Measurements from ENCODE around the gene LIM2. TPM values are rescaled to one million over a fixed set of nuclear protein-coding genes. Genes with fewer than 3 reads are reported as not detected.

LIM2 gene
- total and polyA plus RNA-seq, 2 donors (not counting 1 experiment from before 2014, with no cell fraction given), result not detected

GRCh38 chr19:51380379-51380778, 7.4 kb downstream of the LIM2 start:
- intact Hi-C loops (cut with micrococcal nuclease), result no loop called here
- Histone ChIP-seq H3K9ac (ENCODE audit: low read length) (no peak overlapping the region), H4K20me1 (ENCODE audit: control insufficient read depth, insufficient read depth, low read length, poor library complexity, severe bottlenecking) (no peaks in the 10 kb centered on the region), H3K27me3 (replicated peaks in 1 of 4; ENCODE audit: control extremely low read depth in 1 of 4, control insufficient read depth in 3 of 4, insufficient read depth in 4 of 4, low read length in 3 of 4) (no peaks in the 10 kb centered on the region), H3K4me3 (ENCODE audit: control extremely low read depth in 1 of 5, extremely low read depth in 1 of 5, insufficient read depth in 1 of 5, low read depth in 2 of 5, low read length in 4 of 5) (no peak overlapping the region), H3K4me1 (ENCODE audit: control insufficient read depth in 2 of 2, insufficient read depth in 2 of 2, low read length in 2 of 2) (no peaks in the 10 kb centered on the region), H2AFZ (ENCODE audit: insufficient read depth, low read depth, low read length, poor library complexity, severe bottlenecking) (no peak overlapping the region), H3K27ac (ENCODE audit: low read length in 2 of 2) (no peak overlapping the region), H3K4me2 (replicated peaks; ENCODE audit: low read depth, low read length, poor library complexity, severe bottlenecking) (no peak overlapping the region), H3K79me2 (ENCODE audit: control insufficient read depth, insufficient read depth, low read length) (no peaks in the 10 kb centered on the region), H3K9me3 (ENCODE audit: control extremely low read depth in 1 of 3, control insufficient read depth in 2 of 3, insufficient read depth in 1 of 3, low read length in 2 of 3) (peaks cover 0 to 12% (median 3%) of the 10 kb centered on the region in 3 donors), H3K36me3 (replicated peaks in 1 of 2; ENCODE audit: control extremely low read depth in 1 of 2, control insufficient read depth in 1 of 2, extremely low read depth in 1 of 2, insufficient read depth in 2 of 2, low read length in 1 of 2) (no peaks in the 10 kb centered on the region)
- H3K27me3 Mint-ChIP-seq, result no peaks in the 10 kb centered on the region
- no peak overlapping the region for H3K4me3 Mint-ChIP-seq
- no peak for ATAC-seq (ENCODE audit: low read depth)
- ChIA-PET CTCF (no interaction called here), POLR2A (no interaction called here)
- no peak overlapping the region for H3K27ac Mint-ChIP-seq
- no peak for DNase-seq
- 97% methylated on average over 8 of the region's 9 CpGs for WGBS (ENCODE audit: insufficient coverage)
- no peak for TF ChIP-seq EZH2 (IDR thresholded peaks at IDR 0.05; ENCODE audit: borderline replicate concordance, insufficient read depth, low read depth, low read length, poor library complexity, severe bottlenecking)
- TF ChIP-seq, protein P1, sequence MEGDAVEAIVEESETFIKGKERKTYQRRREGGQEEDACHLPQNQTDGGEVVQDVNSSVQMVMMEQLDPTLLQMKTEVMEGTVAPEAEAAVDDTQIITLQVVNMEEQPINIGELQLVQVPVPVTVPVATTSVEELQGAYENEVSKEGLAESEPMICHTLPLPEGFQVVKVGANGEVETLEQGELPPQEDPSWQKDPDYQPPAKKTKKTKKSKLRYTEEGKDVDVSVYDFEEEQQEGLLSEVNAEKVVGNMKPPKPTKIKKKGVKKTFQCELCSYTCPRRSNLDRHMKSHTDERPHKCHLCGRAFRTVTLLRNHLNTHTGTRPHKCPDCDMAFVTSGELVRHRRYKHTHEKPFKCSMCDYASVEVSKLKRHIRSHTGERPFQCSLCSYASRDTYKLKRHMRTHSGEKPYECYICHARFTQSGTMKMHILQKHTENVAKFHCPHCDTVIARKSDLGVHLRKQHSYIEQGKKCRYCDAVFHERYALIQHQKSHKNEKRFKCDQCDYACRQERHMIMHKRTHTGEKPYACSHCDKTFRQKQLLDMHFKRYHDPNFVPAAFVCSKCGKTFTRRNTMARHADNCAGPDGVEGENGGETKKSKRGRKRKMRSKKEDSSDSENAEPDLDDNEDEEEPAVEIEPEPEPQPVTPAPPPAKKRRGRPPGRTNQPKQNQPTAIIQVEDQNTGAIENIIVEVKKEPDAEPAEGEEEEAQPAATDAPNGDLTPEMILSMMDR (IDR thresholded peaks at IDR 0.05), result no peak
- no peaks in the 10 kb centered on the region for H3K9me3 Mint-ChIP-seq (ENCODE audit: insufficient read depth)
- peaks cover under 1% of the 10 kb centered on the region for H3K4me1 Mint-ChIP-seq

DNA sequence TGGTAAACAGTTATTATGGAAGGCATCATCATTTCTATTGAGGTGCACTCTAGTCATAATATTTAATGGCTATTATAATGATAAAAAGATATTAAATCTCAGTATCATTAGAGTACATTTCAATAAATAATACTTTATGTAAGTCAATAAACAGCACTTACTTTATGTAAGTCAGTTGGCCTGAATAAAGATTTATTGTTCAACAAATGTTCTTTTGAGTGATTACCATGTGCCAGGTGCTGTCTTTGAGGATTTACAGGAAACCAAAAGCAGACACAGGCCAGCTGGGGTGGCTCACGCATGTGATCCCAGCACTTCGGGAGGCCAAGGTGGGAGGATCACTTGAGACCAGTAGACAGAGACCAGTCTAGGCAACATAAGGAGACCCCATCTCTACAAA, 10.4 kb downstream of the LIM2 start:
- CTCF ChIA-PET, result interaction anchor here (0.6 kb wide), 1 partner anchor 45 kb away, joined by 3 read pairs; no protein-coding TSS in a partner anchor
- H3K9me3 ChIP-seq (ENCODE audit: control extremely low read depth in 1 of 3, control insufficient read depth in 2 of 3, insufficient read depth in 1 of 3, low read length in 2 of 3), result peaks cover 0 to 12% (median 3%) of the 10 kb centered on the region in 3 donors
- H2AFZ ChIP-seq (ENCODE audit: insufficient read depth, low read depth, low read length, poor library complexity, severe bottlenecking), result no peak overlapping the region
- intact Hi-C loops (cut with micrococcal nuclease), result no loop called here
- H3K4me3 ChIP-seq (ENCODE audit: control extremely low read depth in 1 of 5, extremely low read depth in 1 of 5, insufficient read depth in 1 of 5, low read depth in 2 of 5, low read length in 4 of 5), result no peak overlapping the region
- no peaks in the 10 kb centered on the region for H3K9me3 Mint-ChIP-seq (ENCODE audit: insufficient read depth)
- no peak overlapping the region for H3K27ac ChIP-seq (ENCODE audit: low read length in 2 of 2)
- no peaks in the 10 kb centered on the region for H4K20me1 ChIP-seq (ENCODE audit: control insufficient read depth, insufficient read depth, low read length, poor library complexity, severe bottlenecking)
- no peaks in the 10 kb centered on the region for H3K79me2 ChIP-seq (ENCODE audit: control insufficient read depth, insufficient read depth, low read length)
- H3K4me1 ChIP-seq (ENCODE audit: control insufficient read depth in 2 of 2, insufficient read depth in 2 of 2, low read length in 2 of 2), result peaks cover 0 to 3% of the 10 kb centered on the region in 2 donors
- no peak for DNase-seq
- no peak overlapping the region for H3K27ac Mint-ChIP-seq
- POLR2A ChIA-PET, result no interaction called here
- no peaks in the 10 kb centered on the region for H3K27me3 ChIP-seq (replicated peaks in 1 of 4; ENCODE audit: control extremely low read depth in 1 of 4, control insufficient read depth in 3 of 4, insufficient read depth in 4 of 4, low read length in 3 of 4)
- TF ChIP-seq EZH2 (IDR thresholded peaks at IDR 0.05; ENCODE audit: borderline replicate concordance, insufficient read depth, low read depth, low read length, poor library complexity, severe bottlenecking), result no peak
- H3K27me3 Mint-ChIP-seq, result no peaks in the 10 kb centered on the region
- H3K9ac ChIP-seq (ENCODE audit: low read length), result no peak overlapping the region
- no peak for ATAC-seq (ENCODE audit: low read depth)
- H3K4me2 ChIP-seq (replicated peaks; ENCODE audit: low read depth, low read length, poor library complexity, severe bottlenecking), result no peak overlapping the region
- peaks cover 6% of the 10 kb centered on the region for H3K4me1 Mint-ChIP-seq
- H3K4me3 Mint-ChIP-seq, result no peak overlapping the region
- WGBS (ENCODE audit: insufficient coverage), result 86% methylated on average over 1 of the region's 2 CpGs
- no peaks in the 10 kb centered on the region for H3K36me3 ChIP-seq (replicated peaks in 1 of 2; ENCODE audit: control extremely low read depth in 1 of 2, control insufficient read depth in 1 of 2, extremely low read depth in 1 of 2, insufficient read depth in 2 of 2, low read length in 1 of 2)

Data from B cell (primary cell).